GM21737 (cell line): Measurements from ENCODE around the gene B9D2.
"Not testable (repeated sequence)": the region's sequence is repeated elsewhere in the genome, so short reads cannot be mapped to it uniquely, and the experiment has no call there.

Source experiments
- ATAC-seq: cut with Tn5 transposase; IDR thresholded peaks from one replicate; pipeline ENCODE4 v1.9.1; 2021; ENCODE audit warnings: mild to moderate bottlenecking, moderate library complexity; ENCODE audit not compliant: unreplicated experiment

Gene B9D2

GRCh38 chr19:41392775-41393174 is 28.8 kb upstream of the B9D2 start:
- ATAC-seq = no peak

DNA sequence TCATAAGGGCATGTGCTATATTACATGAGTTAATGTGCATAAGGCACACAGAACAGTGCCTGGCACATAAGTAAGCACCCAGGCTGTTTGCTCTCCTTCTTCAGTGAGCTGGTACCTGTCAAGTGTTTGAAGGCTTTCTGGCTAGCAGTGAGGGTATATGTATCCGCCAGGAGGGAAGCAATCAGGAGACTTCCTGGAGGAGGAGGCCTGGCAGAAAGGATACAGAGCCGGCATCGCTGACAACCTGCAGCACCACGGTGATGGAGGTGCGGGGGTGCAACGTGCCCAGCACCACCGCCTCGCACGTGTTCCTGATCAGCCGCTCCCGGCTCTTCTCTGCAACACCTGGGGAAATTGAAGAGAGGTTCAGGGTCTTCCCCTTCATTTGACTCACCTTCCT is 27.7 kb upstream of the B9D2 start:
- no peak for ATAC-seq

- ATAC-seq = no peak
Measured at GRCh38 chr19:41386442-41386841, 22.5 kb upstream of the B9D2 start.

DNA sequence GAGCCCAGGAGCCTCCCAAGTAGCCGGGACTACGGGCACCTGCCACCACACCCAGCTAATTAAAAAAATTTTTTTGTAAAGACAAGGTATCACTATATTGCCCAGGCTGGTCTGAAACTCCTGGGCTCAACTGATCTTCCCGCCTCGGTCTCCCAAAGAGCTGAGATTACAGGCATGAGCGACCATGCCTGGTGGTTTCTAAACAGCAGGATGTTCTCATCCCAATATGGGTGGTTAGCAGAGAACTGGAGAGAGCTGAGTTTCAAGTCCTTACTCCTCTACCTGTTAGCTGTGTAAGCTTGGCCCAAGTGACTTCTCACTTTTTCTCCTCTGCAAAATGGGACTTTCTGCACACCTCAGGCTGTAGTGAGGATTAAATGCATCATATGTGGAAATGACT is 20.4 kb upstream of the B9D2 start:
- no peak for ATAC-seq

- ATAC-seq = not testable (repeated sequence)
Measured at GRCh38 chr19:41381536-41381935, 17.6 kb upstream of the B9D2 start.

DNA sequence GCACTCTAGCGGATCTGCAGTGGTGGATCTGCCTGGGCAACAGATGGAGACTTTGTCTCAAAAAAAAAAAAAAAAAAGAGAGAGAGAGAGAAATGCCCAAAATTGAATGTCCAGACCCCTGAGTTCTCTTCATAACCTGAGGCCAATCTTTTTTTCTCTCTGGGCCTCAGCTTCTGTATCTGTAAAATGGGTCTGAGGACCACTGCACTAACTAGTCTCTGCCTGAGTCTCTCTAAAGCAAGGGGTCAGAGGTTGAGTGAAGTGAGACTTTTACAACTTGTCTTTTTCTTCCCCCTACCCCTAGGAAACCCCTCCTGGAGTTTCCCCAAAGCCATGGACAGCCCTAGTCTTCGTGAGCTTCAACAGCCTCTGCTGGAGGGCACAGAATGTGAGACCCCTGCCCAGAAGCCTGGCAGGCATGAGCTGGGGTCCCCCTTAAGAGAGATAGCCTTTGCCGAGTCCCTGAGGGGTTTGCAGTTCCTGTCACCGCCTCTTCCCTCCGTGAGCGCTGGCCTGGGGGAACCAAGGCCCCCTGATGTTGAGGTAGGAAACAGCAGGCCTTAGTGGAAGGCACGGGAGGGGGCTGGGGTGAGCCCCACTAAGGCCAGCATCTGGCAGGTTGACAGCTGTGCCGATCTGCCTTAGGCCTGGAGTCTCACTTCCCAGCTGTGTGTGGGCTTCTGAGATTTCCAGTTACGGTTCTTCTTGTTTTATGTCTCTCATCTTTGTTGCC is 14.2 kb upstream of the B9D2 start:
- ATAC-seq = peak; percentile 80

DNA sequence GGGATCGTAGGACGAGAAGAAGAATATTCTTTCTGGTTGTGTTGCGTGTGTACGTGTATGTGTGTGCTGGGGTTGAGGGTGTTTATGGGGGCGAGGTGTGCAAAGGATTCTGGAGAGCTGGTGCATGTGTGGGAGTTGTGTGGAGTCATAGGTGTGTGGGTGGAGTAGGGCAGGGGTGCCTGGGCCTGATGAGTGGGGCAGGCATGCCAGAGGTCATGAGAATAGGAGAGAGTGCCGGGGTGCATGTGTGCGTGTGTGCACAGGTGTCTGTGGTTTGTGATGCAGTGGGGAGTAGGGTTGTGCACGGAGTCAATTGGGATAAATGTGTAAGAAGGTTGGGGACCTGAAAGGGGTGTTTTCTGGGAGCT is 13.0 kb upstream of the B9D2 start:
- ATAC-seq = no peak

- ATAC-seq = no peak
Measured at GRCh38 chr19:41376241-41376997, 12.5 kb upstream of the B9D2 start, which contains the start of gene TMEM91. Gene TMEM91 (plus strand): TSS chr19:41376533. CDS start chr19:41378310, 1,777 bp downstream.

DNA sequence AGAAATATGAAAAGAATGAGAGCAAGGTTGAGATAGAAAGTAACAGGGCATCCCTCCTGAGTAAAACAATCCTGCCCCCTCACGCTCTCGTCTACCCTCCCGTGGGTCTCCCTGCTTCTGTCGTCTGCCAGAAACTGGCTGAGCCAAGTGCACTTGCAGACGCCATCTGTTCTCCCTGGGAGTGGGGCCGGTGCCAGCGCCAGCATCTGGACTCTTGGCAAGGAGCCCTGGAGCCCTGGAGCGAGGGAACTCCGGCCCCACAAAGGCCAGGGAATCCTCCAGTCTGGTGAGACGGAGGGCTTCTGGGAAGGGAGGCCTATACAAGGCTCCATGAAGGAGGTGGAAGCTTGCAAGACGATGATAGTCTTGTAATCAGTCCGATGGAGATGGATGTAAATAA is 10.0 kb upstream of the B9D2 start:
- no peak for ATAC-seq

DNA sequence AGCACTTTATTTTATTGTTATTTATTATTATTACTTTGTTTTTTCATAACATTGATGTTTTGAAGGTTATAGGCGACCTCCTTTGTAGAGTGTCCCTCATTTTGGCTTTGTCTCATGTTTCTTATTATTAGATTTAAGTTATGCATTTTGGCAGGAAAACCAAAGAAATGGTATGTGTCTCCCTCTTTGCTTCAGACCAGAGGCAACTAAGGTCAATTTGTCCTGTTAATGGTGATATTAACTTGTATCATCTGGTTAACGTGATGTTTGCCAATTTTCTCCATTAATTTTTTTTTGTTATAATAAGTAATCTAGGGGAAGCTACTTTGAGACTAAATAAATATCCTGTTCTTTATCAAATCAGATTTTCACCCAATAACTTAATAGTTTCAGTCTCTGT is 8.6 kb upstream of the B9D2 start:
- ATAC-seq = no peak

DNA sequence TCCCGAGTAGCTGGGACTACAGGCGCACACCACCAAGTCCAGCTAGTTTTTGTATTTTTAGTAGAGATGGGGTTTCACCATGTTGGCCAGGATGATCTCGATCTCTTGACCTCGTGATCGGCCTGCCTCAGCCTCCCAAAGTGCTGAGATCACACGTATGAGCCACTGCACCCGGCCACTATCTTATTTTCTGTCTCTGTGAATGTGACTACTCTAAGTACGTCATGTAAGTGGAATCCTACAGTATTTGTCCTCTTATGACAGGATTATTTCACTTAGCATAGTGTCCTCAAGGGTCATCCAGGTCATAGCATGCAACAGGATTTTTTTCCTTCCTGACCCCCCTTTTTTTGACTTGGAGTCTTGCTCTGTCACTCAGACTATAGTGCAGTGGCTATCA is 7.6 kb upstream of the B9D2 start:
- no peak for ATAC-seq

GRCh38 chr19:41371119-41371518 is 7.2 kb upstream of the B9D2 start:
- not testable (repeated sequence) for ATAC-seq

GRCh38 chr19:41369769-41370168 is 5.8 kb upstream of the B9D2 start:
- ATAC-seq = no peak

DNA sequence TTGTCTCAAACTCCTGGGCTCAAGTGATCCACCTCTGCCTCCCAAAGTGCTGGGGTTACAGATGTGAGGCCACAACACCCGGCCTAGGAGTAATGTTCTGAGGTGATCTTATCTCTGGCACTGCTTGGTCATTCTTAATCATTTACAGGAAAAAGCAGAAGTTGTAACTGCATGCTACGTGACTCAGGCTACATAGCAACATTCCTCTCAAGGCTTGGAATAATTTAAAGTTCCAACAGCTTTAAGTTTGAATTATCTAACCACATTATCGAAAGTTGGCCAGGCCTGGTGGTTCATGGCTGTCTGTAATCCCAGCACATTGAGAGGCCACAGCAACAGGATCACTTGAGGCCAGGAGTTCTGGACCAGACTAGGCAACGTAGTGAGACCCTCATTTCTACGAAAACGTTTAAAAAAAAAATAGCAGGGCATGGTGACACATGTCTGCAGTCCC is 3.9 kb upstream of the B9D2 start:
- ATAC-seq = no peak

DNA sequence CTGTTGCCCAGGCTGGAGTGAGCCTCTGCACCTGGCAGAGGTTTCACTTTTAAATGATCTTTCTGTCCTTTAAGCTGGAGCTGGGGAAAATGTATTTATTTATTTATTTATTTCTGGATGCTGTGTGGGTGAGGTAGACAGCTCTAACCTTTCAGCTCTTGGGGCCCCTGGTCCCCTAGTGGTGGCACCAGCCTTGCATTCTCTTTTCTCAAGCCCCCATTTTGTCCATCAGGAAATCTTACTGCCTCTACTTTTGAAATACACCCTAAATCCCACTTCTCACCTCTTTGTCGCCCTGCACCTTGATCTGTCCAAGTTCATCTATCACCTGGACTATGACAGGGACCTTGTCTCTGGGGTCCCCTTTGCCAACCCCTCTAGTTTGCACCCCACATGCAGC is 2.1 kb upstream of the B9D2 start:
- ATAC-seq = no peak

GRCh38 chr19:41364524-41365391 is 809 bp upstream of the B9D2 start:
- ATAC-seq = no peak

- no peak for ATAC-seq
Measured at GRCh38 chr19:41363371-41363752, 587 bp downstream of the B9D2 start.

GRCh38 chr19:41362143-41362847 is 1.7 kb downstream of the B9D2 start:
- ATAC-seq = no peak

GRCh38 chr19:41359741-41360140 is 4.2 kb downstream of the B9D2 start:
- ATAC-seq = no peak

- no peak for ATAC-seq
Measured at GRCh38 chr19:41357746-41358145, 6.2 kb downstream of the B9D2 start.
